ENCODE data around the gene CRX. TPM values are rescaled to one million over a fixed set of nuclear protein-coding genes. Genes with fewer than 3 reads are reported as not detected.

CRX gene
- total and polyA plus RNA-seq, 2 of the 13 experiments (the other 11 are each of a cell fraction or from before 2014, with no cell fraction given), result not detected

- peak; percentile 70 for TF ChIP-seq CREM (IDR thresholded peaks at IDR 0.05)
- no peak for TF ChIP-seq CREM (CRISPR knock-in tag; IDR thresholded peaks at IDR 0.05)
- TF ChIP-seq MLX (CRISPR knock-in tag; IDR thresholded peaks at IDR 0.05), result peak; percentile 50; the same call in 1 of the 2 replicates
- TF ChIP-seq GABPB1 (CRISPR knock-in tag; IDR thresholded peaks at IDR 0.05), result no peak
- no peak for TF ChIP-seq THAP8 (CRISPR knock-in tag; IDR thresholded peaks at IDR 0.05; ENCODE audit: borderline replicate concordance)
- TF ChIP-seq XRCC5 (optimal IDR thresholded peaks at IDR 0.05; ENCODE audit: low read length), result no peak
- TF ChIP-seq ZNF773 (CRISPR knock-in tag; IDR thresholded peaks at IDR 0.05; ENCODE audit: borderline replicate concordance), result no peak
- peak; percentile 71; the same call in 1 of the 2 replicates for TF ChIP-seq ZSCAN5A (CRISPR knock-in tag; IDR thresholded peaks at IDR 0.05; ENCODE audit: borderline replicate concordance)
- peak; percentile 61; the same call in 1 of the 2 replicates for TF ChIP-seq ATF1 (CRISPR knock-in tag; IDR thresholded peaks at IDR 0.05)
- TF ChIP-seq SRSF1 (optimal IDR thresholded peaks at IDR 0.05; ENCODE audit: low read depth, low read length), result no peak
- TF ChIP-seq HOXD1 (CRISPR knock-in tag; IDR thresholded peaks at IDR 0.05), result no peak
- TF ChIP-seq MAFF (IDR thresholded peaks at IDR 0.05; ENCODE audit: low read depth, low read length), result peak; percentile 99
- peak; percentile 57; the same call in 1 of the 2 replicates for TF ChIP-seq FOXJ3 (CRISPR knock-in tag; IDR thresholded peaks at IDR 0.05; ENCODE audit: borderline replicate concordance)
- no peak for TF ChIP-seq HHEX (CRISPR knock-in tag; IDR thresholded peaks at IDR 0.05)
- no peak for TF ChIP-seq ZNF44 (CRISPR knock-in tag; IDR thresholded peaks at IDR 0.05)
- TF ChIP-seq IRF9 (CRISPR knock-in tag; IDR thresholded peaks at IDR 0.05; ENCODE audit: borderline replicate concordance), result no peak
- no peak for TF ChIP-seq ZNF652 (CRISPR knock-in tag; IDR thresholded peaks at IDR 0.05; ENCODE audit: borderline replicate concordance, low read depth)
- TF ChIP-seq ZNF383 (CRISPR knock-in tag; IDR thresholded peaks at IDR 0.05; ENCODE audit: borderline replicate concordance), result 0 out of 2 replicates have a peak, but pooled peaks have one; percentile 28
- no peak for TF ChIP-seq CEBPZ (IDR thresholded peaks at IDR 0.05; ENCODE audit: low read length)
- TF ChIP-seq MTF2 (CRISPR knock-in tag; IDR thresholded peaks at IDR 0.05; ENCODE audit: borderline replicate concordance), result no peak
- no peak for TF ChIP-seq ZNF841 (CRISPR knock-in tag; IDR thresholded peaks at IDR 0.05; ENCODE audit: borderline replicate concordance)
- TF ChIP-seq SYNCRIP (IDR thresholded peaks at IDR 0.05; ENCODE audit: insufficient read depth, low read depth, low read length), result no peak
These were observed 70.4 kb downstream of the CRX start (continued) for GRCh38 chr19:47891923-47892666.

Data from HepG2 (cell line).